ENCODE measurements around the gene GFOD1.

- TF ChIP-seq CTCF (conservative IDR thresholded peaks at IDR 0.05; ENCODE audit: low read depth, low read length) (no peak), EZH2 (IDR thresholded peaks at IDR 0.05; ENCODE audit: borderline replicate concordance, low read depth, low read length, poor library complexity, severe bottlenecking) (no peak)
Observed at GRCh38 chr6:13342414-13343019, 144.9 kb downstream of the GFOD1 start.
